NCI-H187 (cell line): ENCODE results near the gene STXBP4.

Experiments
- DNase-seq, 2 experiments: peaks; one replicate each; lab custom pipeline; 2025; lab: John Stamatoyannopoulos, UW

Gene STXBP4

DNA sequence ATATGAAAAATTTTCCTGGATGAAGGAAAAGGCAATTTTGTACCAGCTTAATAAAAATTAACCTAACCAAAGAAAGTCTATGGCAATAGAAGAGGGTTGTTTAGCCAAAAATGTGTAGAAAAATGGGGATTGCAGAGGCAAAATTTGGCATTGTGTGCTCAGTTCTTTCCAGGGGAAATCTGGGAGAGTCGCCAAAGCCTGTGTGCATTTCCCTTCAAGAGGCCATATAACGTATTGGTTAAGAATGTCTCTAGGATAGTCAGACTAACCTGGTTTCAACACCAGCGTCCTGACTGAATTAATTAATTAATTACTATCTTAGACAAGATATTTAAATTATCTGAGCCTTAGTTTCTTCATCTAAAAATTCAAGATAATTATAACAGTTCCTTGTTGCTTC lies 251.4 kb downstream of the STXBP4 start:
- no peak for DNase-seq
